Transverse colon (tissue), 4 donors: Measurements from ENCODE around the gene CMPK1.

Experiments
- CTCF ChIP-seq, 5 experiments: fragments of 200-600 bp in 3 of 5; fragments of 450-650 bp in 2 of 5; sonication (generic) in 3 of 5; IDR thresholded peaks; 1 replicate in 2 of 5; 2 replicates in 3 of 5; pipeline ENCODE4 v1.5.1; 2016 to 2017; ENCODE audit warnings: antibody characterized with exemption in 5 of 5, inconsistent platforms in 3 of 5, mild to moderate bottlenecking in 2 of 5, moderate library complexity in 1 of 5
- POLR2A ChIP-seq: fragments of 450-650 bp; IDR thresholded peaks from one replicate; pipeline ENCODE4 v1.6.1; 2016; ENCODE audit warnings: antibody characterized with exemption, mild to moderate bottlenecking, moderate library complexity
- POLR2AphosphoS5 ChIP-seq, 3 donors: sonication (generic); formaldehyde crosslinking; IDR thresholded peaks; one replicate each; pipeline ENCODE4 v1.6.1; 2016; ENCODE audit warnings: antibody characterized with exemption in 3 of 3

GRCh38 chr1:47393141-47393540, 59.6 kb downstream of the CMPK1 start:
- TF ChIP-seq POLR2AphosphoS5 (IDR thresholded peaks at IDR 0.05) = no peak
- TF ChIP-seq POLR2A = no peak
- no peak for TF ChIP-seq CTCF (IDR thresholded peaks at IDR 0.05)
